AG04450 (cell line): ENCODE data around the gene MKNK1. TPM values are rescaled to one million over a fixed set of nuclear protein-coding genes. Genes with fewer than 3 reads are reported as not detected.

Source experiments
- CTCF ChIA-PET: fragments of 300-600, 350-600 bp; formaldehyde crosslinking; extraction: SDS; loops from one replicate; lab custom pipeline; 2022; ENCODE audit warnings: antibody characterized with exemption, inconsistent platforms; lab: Charles Lee
- POLR2A ChIA-PET: fragments of 350-600 bp; formaldehyde crosslinking; extraction: SDS; loops from one replicate; lab custom pipeline; 2021; ENCODE audit warnings: antibody characterized with exemption, inconsistent platforms; lab: Yijun Ruan, JAX
- DNase-seq: peaks from one replicate; pipeline ENCODE4 v3.0.0-alpha.2; 2011; ENCODE audit warnings: low read depth, low spot score
- H3K27ac ChIP-seq: one replicate; pipeline ENCODE4 v1.5.1; 2012; ENCODE audit warnings: low read depth, low read length, control low read depth
- H3K27me3 ChIP-seq: one replicate; pipeline ENCODE4 v1.6.0; 2012; ENCODE audit warnings: low read length; ENCODE audit not compliant: control insufficient read depth, insufficient read depth
- H3K4me3 ChIP-seq: 2 replicates; pipeline ENCODE4 v1.5.1; 2011; ENCODE audit warnings: mild to moderate bottlenecking, low read depth, low read length, control low read depth
- H3K9me3 ChIP-seq: 2 replicates; pipeline ENCODE4 v1.5.1; 2012; ENCODE audit warnings: low read length; ENCODE audit not compliant: control insufficient read depth, insufficient read depth
- polyA plus RNA-seq: library from polyadenylated mRNA; depleted of rRNA; stranded (reverse); fragments of >200 nt; gene quantifications from 2 replicates; pipeline ENCODE4 v1.2.3, GENCODE V29; 2011
- TF ChIP-seq, protein P1 (sequence below): IDR thresholded peaks from 2 replicates; pipeline ENCODE4 v1.5.1; 2011; ENCODE audit warnings: low read depth, low read length, control low read depth, inconsistent platforms

Gene MKNK1
- polyA plus RNA-seq, 1 experiment = 41.5 TPM

DNA sequence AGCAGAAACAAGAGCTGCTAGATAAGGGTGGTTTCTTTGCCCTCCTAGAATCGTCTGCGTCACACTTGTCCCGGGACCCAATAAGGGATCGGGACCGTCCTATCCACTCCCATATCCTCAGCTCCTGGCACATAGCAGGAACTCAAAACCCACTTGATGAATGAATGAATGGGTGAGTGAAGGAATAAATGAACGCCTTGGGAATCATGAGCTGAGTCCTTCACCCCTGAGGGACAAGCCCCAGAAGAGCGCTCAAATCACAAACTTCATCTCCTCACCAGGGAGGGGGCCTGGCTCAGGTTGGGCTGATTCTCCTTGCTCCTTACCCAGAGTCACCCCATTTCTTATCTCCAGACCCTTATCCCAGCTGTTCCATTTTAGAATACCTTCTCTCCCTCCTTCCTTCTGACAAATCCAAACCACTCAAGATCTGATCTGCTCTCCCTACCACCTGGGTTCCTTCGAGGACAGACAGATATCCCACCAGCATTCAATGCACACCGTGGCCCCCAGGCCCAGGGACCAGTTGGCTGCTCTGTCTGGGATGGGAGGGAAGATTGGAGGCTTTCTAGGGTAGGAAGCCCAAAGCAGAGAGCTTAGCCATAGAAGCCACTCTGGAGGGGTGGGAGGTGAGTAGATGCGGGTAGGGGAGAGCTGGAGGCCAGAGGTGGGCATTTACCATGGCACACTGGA, 13.2 kb upstream of the MKNK1 start:
- ChIA-PET CTCF (interaction anchor here (0.9 to 2.8 kb wide), 2 partner anchors 64 to 108 kb away, joined by 3 to 11 read pairs; no protein-coding TSS in a partner anchor), POLR2A (interaction anchor here (0.7 to 3.7 kb wide), 4 partner anchors 13 to 51 kb away, joined by 3 to 21 read pairs (median 5); partner anchors contain the start of genes ATPAF1 and MKNK1)
- TF ChIP-seq, protein P1, sequence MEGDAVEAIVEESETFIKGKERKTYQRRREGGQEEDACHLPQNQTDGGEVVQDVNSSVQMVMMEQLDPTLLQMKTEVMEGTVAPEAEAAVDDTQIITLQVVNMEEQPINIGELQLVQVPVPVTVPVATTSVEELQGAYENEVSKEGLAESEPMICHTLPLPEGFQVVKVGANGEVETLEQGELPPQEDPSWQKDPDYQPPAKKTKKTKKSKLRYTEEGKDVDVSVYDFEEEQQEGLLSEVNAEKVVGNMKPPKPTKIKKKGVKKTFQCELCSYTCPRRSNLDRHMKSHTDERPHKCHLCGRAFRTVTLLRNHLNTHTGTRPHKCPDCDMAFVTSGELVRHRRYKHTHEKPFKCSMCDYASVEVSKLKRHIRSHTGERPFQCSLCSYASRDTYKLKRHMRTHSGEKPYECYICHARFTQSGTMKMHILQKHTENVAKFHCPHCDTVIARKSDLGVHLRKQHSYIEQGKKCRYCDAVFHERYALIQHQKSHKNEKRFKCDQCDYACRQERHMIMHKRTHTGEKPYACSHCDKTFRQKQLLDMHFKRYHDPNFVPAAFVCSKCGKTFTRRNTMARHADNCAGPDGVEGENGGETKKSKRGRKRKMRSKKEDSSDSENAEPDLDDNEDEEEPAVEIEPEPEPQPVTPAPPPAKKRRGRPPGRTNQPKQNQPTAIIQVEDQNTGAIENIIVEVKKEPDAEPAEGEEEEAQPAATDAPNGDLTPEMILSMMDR = no peak
- peak overlapping the region; percentile 73 for H3K27ac ChIP-seq
- H3K9me3 ChIP-seq = no peaks in the 10 kb centered on the region; the same call in 1 of the 2 replicates
- no peak for DNase-seq
- no peaks in the 10 kb centered on the region for H3K27me3 ChIP-seq
- H3K4me3 ChIP-seq = peak overlapping the region; percentile 89

DNA sequence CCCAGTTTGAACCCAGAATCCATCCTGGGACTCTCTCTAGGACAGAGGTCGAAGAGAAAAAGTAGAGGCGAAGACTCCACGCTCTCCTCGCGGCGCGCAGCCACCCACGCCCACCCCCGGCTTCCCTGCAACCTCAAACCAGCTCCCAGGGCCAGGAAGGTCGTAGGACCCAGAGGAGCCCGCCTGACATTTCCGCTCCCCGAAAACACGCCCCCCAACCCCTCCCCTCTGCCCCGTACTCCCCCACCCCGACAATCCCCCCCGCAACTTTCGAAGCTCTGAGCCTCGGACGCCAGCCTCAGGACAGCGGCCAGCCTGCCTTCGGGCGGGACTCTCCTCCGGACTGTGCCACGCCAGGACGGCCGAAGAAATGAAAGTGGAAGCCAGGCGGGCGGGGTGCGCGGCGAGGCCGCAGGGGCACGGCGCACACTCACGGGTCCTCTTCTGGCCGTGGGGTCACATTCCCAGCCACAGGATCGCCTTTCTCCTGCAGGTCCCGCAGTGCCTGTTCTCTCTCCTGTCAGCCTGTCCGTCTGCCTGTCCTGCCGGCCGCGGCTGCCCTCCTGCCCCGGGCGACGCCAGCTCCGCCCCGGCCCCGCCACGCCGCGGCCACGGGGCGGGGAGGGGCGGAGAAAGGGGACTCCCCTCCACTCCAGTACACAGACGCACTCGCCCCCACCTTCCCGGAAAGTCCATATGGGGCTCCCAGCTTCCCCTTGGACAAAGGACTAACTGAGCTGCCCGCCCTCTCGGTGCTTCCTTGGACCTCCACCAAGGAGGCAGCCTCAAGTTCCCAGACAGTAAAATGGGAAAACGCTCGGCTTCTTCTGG, 12.4 kb upstream of the MKNK1 start, which contains the start of gene MOB3C:
TSS of gene MOB3C (minus strand) at position 535 of the 831 bp plus-strand sequence. CDS start 3,490 bp downstream, outside the sequence.
- CTCF ChIA-PET = interaction anchor here (2.8 kb wide), 1 partner anchor 109 kb away, joined by 11 read pairs; no protein-coding TSS in a partner anchor
- H3K9me3 ChIP-seq = no peaks in the 10 kb centered on the region; the same call in 1 of the 2 replicates
- peak within 1 kb of the TSS; percentile 81 for H3K27ac ChIP-seq
- DNase-seq = peak; percentile 55
- no peaks in the 10 kb centered on the region for H3K27me3 ChIP-seq
- H3K4me3 ChIP-seq = peak within 1 kb of the TSS; percentile 89
- POLR2A ChIA-PET = interaction anchor here (0.5 to 3.7 kb wide), 7 partner anchors 10 to 1313 kb away, joined by 3 to 21 read pairs (median 5); partner anchors contain the start of genes ATPAF1 and MKNK1
- TF ChIP-seq, protein P1 = no peak

DNA sequence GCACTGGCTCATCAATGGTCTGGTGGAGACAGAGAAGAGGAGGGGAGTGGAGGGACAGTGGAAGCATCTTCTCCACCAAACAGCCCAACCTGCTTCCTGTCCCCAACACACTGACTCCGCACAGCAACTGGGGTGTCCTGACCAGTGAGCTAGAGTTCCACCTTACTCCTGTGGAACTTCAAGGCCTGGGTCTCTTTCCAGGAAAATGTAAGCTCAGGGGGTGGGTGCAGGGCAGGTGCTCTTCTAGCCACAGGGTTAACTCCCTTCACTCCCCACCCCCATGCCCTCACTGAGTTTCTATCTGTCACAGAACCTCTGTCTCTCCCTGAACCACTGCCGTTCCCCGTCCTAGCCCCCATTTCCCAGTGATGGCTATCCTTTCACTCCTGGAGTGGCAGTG, 11.7 kb upstream of the MKNK1 start:
- TF ChIP-seq, protein P1 = no peak
- POLR2A ChIA-PET = interaction anchor here (0.6 to 3.7 kb wide), 6 partner anchors 9 to 1312 kb away, joined by 3 to 21 read pairs (median 5); partner anchors contain the start of genes ATPAF1 and MKNK1
- Histone ChIP-seq H3K27ac (peak overlapping the region; percentile 81), H3K27me3 (no peaks in the 10 kb centered on the region), H3K9me3 (no peaks in the 10 kb centered on the region; the same call in 1 of the 2 replicates), H3K4me3 (peak overlapping the region; percentile 89)
- no peak for DNase-seq
- CTCF ChIA-PET = interaction anchor here (2.8 kb wide), 1 partner anchor 109 kb away, joined by 11 read pairs; no protein-coding TSS in a partner anchor

DNA sequence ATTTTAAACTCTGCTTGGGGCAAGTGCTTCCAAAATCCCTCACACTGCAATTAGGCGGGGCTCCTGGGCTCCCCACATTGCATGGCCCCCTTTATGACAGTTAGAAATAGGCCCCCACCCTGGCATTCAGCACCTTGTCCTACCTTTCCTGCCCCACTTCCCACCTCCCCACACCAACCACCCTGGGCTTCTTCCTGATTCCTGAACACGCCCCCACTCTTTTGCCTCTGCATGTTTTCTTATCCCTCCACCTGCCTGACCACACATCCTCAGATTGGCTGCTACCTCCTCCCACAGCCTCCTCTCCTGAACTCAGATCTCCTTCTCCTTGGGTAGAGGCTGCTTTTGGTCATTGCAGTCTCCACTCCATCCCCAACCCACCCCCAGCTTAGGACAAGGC, 11.0 kb upstream of the MKNK1 start:
- H3K4me3 ChIP-seq = peak overlapping the region; percentile 89

More for the DNA sequence above, 11.0 kb upstream of the MKNK1 start:
- DNase-seq = no peak
- POLR2A ChIA-PET = interaction anchor here (1.9 to 3.7 kb wide), 2 partner anchors 9 to 11 kb away, joined by 10 to 21 read pairs; partner anchors contain the start of gene MKNK1
- H3K9me3 ChIP-seq = no peaks in the 10 kb centered on the region; the same call in 1 of the 2 replicates
- no peaks in the 10 kb centered on the region for H3K27me3 ChIP-seq
- CTCF ChIA-PET = interaction anchor here (2.8 kb wide), 1 partner anchor 110 kb away, joined by 11 read pairs; no protein-coding TSS in a partner anchor
- TF ChIP-seq, protein P1 = no peak
- H3K27ac ChIP-seq = no peak overlapping the region
